ENCODE measurements around the gene APP.

Gene APP

DNA sequence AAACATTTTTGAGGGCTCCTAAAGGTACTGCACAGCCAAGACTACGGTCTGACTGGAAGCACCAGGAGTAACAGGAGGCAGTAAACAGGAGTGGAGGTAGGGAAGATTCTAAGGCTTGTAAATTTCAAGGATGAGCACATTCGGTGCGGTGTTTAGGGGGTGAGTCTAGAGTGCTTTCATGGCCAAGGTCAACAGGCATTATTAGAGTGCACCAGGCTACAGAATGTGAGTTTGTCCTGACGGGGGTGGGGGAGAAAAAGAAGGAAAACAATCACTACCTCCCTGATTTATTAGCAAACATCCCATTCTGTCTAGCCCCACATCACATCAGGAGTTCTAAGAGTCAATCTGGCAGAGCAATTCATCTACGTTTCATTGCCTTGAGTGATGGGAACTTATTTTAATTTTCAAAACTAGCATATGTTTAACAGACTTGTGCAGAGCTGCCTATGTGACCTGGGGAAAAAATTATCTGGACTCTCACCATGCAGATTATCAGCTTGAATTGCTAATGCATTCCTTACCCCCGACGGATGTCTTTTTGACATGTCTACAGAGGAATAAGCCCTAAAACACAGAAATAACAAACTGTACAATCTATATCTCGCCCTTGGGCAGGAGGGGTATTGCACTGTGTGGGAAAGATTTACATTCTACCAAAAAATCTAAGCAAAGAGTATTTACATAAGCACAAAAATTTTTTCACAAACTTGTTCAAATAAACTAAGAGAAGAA, 45.0 kb downstream of the APP start:
- no peak for FAIRE-seq

DNA sequence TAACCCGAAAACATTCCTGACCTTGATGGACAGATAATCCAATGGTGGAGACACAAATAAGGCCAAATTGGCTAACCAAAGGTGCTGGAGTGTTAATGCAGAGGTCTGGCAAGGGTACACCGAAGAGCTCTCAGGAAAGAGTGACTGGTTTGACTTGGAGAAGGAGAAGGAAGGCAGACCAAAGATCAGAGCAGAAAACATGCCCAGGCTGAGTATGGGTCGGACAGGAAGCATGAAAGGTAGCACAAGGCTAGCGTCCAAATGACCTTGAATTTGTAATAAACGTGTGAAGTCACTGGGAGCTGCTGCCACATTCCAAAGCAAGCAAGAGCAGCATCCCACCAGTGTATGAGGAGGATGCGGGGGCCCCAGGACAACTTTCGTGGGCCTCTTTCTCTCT, 45.7 kb downstream of the APP start:
- FAIRE-seq, result no peak

DNA sequence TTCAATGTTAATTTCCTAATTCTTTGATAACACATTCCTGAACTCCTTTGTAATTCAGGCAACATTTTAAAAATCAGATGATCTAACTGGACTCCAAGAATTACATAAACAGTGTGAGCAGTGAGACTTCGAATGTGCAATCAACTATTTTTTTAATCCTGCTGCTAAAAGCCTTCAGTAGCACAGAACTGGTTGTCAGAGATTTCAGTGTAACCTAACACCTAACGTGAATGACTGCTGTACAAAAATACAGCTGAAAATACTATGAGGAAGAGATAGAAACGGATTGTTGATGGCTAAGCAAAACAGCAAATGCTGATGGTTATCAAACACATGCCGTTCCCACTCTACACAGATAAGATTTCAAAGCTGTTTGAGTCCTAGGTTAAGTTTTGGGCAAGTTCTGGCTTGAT, 46.1 kb downstream of the APP start:
- no peak for FAIRE-seq

DNA sequence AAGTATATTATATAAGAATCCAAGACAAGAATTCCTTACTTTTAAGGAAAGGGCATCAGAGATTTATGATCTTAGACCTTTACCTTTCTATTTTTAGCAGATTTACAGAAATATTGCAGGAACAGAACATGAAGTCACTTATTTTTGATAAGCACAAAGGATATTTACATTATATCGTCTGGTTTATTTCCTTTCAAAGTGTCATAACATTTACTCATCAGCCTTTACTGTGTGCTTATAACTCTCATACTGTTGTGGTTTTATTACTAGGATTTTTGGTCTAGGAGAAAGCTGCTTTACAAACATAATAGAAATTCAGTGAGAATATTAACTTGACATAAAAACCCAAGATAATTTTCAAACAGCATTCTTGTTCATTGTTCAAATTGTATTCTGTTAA, 47.6 kb downstream of the APP start:
- FAIRE-seq, result no peak

DNA sequence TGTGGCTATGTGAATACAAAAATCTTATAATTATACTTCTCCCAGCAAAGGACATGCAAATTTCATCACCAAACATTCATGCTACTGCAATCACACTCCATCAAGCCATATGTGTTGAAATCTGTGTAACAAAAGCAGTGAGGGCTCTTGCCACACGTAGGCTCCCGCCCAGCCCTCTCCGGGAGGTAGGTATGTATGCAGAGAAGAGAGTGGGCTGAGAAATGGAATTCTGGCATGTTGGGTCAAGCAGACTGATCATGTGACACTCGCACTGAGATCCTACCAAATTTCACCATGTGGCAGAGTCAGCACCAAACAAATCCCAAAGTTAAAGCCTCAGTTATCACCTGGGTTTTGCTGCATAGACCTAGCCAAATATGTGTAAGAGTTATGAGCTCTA, 49.7 kb downstream of the APP start:
- FAIRE-seq, result no peak

DNA sequence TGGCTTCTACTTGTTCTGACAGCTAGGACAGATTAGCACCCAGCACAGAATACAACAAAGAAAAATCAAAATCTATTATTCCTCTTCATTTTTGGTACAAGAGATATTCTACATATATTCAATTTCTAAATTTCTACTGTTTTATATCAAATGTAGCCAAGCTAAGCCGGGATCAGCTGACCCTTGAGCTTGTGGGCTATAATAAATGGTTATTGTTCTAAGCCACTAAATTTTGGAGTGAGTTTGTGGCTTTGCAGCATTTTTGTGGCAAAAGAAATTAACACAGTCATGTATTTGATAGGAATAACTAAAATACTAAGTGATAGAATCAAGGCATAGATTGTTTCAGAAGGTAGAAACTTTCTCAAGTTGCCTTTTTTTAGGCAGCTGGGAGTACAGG, 50.7 kb downstream of the APP start:
- FAIRE-seq, result no peak

DNA sequence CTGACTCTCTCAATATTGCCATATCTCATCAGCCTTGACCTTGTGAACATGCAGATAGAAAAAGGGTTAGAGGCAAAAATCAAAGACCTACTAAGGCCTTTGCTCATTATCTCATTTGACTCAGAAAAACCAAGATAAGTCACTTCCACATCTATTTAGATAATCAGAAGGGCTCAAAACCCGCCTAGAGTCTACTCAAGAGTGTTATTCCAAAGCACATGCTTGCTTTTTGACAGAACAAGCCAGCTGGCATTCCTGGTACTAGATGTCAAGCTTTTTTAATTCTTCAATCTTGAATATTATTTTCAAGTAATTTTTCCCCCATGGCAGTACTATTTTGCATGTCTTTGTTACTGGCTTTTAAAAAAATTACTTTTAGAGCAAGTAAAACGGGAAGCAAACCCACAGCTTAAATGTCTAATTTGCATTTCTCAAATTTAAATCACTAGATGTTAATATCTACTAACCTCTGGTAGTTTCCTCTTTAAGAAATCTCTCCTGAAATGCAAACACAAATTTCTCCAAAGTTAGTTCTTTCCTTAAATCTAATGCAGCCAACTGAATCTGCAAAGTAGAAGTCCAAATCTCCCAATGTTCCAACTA, 51.5 kb downstream of the APP start:
- no peak for FAIRE-seq

DNA sequence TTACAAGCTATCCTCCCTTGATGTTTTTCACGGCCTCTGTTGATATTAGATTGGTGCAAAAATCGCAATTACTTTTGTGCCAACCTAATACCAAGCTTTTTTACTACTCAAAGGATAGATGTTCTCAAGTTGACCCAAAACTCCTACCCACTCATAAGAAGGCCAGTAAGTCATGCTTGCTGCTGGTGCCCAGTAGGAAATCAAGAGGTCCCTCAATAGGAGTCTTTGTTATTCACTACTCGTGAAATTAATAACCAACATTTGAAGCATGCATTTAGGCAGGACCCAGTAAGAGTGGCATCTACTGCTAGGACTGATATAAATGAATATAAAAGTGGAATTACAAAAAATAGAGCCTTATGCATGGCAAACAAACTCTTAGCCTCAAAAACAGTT, 52.6 kb downstream of the APP start:
- FAIRE-seq, result peak; percentile 83

DNA sequence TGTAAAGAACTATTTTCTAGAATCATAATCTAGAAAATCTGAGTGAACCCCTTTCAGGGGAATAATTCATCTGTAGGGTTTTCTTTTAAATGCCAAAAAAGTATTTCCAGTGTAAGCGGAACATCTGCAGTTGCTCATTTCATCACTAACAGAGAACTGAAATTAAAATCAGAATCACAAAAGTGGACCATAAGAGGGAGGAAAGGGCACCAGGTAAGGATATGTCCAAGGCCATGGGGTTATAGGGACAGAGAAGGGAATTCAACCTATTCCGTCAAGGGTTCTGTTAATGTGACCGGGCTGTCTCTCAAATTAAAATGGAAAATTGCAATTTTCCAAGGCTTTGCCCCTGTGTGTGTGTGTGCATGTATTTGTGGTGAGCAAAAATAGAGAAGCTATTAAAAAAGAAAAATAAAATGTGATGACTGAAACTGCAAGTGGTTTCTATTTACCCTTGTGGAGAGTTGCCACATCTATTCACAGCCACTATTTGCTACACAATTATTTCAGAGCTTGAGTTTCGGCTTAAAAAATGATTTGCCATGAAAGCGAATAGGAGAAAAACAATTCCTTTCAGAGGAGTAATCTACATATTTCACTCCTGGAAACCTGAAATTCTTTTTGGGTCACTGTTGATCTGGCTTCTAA, 53.1 kb downstream of the APP start:
- FAIRE-seq, result no peak

DNA sequence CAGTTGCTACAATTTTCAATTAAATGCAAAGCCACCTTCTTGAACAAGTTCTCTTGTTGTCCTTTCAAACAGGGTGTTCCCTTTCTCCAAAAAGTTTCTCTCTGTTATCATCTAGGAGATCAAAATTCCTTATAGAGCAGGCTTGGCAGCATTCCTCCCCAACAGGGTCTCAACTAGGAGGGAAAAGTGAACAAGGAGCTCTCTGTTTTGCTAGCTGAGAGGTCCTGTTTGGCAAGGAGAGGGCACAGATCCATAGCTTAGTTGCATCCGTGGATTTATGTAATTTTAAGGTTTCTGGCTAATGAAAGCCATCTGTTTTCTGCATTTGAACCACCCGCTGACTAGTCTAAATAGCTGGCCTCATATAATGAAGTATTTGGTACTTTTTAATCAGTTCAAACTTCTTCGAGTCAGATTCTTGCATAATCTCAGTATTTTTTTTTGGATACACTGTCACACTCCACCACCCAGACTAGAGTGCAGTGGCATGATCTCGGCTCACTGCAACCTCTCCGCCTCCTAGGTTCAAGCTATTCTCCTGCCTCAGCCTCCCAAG, 54.0 kb downstream of the APP start:
- peak; percentile 99 for FAIRE-seq

DNA sequence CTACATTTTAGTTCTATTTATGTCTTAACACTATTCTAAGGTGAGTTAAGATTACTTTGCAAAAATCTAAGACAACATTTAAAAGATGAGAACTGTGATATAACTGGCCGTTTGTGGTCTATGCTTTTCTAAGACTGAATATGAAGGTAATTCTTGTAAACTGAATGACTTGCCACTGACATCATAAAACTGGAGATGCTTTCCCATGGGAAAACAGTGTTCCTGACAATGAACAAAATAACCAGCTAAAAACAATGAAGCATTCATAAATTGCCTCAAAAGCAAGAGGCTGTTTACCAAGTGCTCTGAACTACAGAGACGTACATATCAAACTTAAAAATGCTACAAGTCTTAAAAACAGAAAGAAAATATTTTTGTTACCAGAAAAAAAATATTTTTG, 54.7 kb downstream of the APP start:
- no peak for FAIRE-seq

DNA sequence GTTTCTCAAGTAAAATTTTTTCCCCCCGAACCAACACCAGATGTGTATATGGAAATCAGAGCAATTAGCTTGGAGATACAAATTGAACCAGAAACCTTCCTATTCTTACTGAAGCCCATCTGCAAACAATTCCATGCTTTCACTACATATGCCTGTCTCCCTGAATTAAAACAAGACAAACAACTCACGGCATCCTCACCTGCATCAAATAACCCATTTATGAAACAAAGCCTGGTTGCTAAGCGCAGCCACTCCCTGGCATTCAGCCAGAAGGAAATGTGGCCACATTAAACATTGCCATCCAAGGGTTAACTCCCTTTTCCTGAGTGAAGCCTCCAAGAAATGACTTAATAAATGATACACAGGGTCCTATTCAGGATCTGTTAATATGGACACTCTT, 55.3 kb downstream of the APP start:
- no peak for FAIRE-seq

DNA sequence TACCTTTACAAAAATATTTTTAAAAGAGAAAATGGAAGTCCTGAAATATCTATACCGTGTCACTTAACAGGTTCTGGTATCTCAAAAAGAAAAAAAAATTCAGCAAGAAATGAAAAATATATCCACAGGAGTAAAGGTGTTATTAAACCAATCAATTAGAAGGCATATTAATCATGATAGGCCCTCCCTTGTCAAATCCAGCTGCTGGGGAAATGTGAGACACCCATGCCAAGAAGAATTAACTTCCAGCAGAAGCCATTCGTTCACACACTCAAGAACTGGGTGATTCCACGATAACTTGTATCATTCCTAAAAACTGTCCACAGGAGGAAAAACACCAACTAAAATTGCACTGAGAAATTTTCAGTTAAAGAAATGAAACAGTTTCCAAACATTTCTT, 57.6 kb downstream of the APP start:
- no peak for FAIRE-seq

DNA sequence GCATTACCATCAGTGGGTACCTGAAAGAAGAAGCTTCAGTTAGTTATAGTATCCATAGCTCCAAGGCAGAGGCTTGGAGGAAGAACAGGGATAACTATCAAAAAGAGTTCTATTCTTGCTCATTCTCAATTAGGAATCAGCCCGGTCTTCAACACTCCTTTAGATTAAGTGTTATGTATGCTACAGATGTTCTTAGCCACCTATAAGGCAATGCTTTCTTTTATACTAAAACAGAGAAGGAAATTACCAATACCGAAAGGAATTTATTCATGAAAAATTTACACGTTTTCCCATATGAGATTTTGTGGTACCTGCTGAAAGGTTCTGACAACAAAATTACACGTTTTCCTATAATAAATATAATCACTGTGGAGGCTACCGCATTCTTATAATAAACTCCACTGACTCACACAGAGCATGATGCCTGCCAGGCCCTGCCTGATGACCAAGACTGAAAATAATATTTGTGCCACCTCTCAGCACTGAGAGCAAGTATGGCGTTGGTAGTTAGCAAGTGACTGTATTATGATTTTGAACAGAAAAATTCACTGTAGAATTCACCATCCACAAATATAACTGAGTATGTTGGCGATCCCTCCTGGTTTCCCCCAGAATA, 58.3 kb downstream of the APP start:
- no peak for FAIRE-seq

DNA sequence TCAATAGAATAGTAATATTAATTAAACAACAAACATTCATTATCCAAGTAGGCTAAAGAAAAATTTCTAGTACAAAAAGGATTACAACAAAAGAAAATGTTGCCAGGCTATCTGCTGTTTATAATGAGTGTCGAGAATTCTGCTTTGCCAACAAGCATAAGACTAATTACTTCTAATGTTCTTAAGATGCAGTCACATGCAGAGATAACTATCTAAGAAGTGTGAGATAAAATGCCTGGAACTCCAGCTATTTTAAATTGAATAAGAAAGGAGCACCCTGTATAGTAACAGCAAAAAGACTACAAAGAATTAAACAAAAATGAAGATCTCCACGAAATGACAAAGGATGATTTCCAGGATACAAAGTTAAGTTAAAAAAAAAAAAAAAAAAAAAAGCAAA, 59.9 kb downstream of the APP start:
- no peak for FAIRE-seq

DNA sequence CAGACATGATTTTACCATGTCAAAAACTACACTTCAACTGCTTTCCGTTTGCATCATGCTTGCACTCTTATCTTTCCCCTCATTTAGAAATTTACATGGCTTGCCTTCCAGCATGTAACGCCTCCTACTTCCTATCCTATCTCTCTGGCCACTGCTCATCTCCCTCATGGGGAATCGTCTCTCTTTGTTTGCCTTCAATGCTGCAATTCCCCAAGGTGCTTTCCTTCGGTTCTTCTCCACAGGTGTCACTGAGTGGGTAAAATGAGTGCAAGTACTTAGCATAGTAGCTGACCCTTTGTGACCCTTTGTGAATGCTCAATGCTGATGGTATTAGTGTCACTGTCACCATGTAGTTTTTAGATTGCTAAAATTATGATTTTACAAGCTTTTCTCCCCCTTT, 63.1 kb downstream of the APP start:
- FAIRE-seq, result no peak

DNA sequence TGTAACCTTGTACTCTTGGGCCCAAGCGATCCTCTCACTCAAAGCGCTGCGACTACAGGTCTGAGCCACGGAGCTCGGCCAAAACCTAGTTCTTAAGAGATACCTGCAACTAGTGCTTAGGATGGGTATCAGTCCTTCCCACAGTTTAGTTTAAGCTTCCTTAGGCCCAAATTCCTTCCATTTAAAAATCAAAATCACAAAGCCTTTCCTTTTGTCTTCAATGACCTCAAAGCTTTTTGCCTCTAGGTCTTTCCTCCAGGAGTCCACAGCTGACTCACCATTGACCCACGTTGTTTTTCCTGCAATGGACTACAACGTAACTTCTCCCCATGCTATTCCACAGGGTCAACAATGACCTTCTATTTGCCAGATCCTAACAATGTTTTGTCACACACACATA, 64.0 kb downstream of the APP start:
- no peak for FAIRE-seq

DNA sequence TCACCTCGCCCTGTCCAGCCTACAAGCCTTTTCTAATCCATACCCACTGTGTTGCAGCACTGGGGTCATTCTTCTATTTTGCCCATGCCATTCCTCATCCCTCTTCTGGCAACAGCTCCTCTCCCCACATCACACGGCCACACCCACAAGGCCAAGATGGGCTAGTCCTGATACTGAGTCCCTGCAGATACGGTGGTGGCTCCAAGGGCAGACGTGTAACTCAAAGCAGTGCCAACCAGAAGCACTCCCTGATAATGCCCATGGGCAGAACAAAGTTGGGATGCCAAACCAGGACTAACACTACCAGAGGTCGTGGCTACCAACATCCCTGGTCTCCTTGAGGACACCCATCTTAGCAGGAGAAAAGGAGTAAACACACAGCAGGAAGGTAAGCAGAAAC, 64.8 kb downstream of the APP start:
- FAIRE-seq, result no peak

DNA sequence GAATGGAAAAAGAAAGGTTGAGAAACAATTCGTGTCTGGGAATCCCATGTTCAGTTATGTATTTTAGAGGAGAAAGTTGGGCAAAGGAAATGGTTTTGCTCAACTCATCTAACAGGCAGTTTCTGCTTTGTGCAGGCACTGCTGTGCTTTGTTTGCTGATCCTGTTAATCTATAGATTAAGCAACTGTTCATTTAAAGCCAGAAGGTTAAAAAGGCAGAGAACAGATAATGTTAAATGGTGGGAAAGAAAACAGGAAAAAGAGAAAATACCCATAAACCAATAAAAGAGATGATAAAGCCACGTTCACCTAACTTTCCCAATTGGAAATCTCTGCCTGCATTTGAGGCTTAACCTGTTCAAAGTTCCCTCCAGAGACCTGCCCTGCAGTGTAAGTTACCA, 70.0 kb downstream of the APP start:
- no peak for FAIRE-seq

DNA sequence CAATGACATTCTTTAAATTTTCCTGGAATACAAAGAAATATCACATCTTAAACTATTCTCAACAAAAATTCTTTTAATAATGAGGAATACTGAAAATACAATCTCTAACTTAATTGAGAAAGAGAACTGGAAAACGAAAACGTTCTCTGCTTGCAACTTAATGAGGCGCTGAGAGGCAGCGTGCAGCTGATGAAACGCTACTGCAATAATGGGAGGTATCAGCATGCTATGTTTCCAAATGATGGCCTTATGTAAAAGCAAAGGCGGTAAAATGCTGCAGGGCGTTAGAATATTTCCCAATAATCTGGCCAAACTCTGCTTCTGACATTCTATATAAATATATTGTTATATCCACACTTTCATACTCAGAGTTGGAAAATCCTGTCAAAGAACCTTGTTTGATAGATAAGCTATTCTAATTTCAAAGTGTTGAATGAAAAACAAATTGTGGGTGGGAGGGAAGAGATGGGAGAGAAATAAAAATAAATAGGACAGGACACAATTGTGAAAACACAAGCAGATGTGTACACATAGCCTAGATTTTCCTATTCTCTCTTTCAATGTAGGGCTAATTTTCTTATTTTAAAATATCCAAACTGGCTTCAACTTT, 70.9 kb downstream of the APP start:
- no peak for FAIRE-seq

DNA sequence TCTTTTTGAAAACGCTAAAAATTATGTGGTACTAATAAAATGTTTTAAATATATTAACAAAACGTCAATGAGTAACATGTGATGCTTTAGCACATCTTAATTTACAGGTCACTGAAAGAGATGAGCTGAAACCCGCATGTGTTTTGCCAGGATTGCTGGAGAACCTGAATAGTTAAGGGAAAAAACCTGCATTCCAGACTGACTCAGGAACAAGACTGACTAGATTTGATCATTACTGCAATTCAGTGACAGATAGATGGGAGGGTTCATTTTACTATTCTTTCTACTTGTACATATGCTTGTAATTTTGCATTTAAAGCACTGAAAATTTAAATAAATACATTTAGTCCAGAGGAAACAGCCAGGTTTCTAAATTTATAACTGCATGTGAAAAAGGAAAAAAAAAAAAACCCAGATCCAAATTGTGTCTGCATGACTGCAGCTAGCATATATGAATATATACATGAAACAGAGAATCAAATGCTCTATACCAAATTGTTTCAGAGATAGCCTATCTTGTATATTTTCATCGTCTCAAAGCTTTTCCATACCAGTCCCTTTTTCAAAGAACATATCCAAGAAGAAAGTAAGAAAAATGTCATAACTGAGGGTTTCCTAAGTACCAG, 71.7 kb downstream of the APP start:
- no peak for FAIRE-seq

DNA sequence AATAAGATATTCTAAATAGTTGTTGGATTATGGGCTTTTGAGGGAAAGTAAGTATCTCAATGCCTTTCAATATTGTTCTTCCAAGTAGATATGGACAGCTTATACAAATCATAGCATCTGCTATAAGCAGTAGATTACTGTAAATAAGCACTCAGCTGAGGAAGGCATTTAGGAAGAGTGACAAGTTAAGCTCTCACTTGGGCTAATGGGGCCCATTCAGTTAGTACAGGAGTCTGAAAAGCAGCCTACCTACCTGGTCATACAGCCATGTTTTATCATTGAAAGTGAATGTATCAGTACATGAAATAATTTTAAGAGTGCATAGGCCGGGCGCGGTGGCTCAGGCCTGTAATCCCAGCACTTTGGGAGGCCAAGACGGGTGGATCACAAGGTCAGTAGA, 73.1 kb downstream of the APP start:
- no peak for FAIRE-seq
